Measurements from ENCODE around the gene CACNA2D2. TPM values are rescaled to one million over a fixed set of nuclear protein-coding genes. Genes with fewer than 3 reads are reported as not detected.

CACNA2D2 gene
- total and polyA plus RNA-seq, 9 donors = 0.95 to 8.6 (median 3.8) TPM

DNA sequence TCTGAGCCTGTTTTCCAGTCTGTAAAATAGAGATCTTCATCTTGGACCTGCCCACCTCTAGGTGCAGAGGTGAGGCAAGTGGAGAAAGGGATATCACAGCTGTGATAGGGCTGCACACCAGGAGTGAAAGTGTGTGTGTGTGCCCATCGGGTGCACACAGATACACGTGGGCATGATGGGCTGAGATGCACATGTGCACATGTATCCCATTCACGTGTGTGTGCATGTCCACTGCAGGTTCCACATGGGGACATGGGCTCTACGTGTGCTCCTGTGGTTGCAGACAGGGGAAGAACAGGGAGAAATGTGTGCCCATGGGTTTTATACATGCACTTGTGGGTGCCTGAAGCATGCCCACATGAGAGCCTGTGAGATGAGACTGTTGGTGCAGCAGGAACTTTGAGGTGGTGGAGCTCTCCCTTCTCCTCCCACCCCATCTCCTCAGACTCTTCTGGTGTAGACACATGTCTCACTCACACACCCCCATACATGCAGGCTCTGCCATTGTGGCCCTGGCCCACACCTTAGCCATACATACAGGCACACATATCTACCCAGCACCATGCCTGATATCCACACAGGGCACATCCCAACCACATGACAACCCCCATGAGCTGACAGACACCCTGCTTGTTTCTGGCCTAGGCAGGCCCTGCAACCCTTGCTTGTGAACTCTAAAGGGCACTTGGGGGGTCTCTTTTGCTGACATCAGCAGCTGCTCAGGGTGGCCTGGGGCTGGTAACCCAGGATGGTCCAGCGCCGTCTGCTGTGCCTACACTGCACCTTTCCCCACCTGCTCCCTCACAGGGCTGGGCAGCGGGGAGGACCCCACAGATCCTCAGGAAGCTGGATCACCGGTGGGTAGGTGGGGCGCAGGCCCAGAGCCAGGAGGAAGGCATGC, 86.4 kb downstream of the CACNA2D2 start:
- Histone ChIP-seq H3K27me3 (no peaks in the 10 kb centered on the region), H3K27ac (no peak overlapping the region), H3K4me1 (ENCODE audit: insufficient read depth) (no peaks in the 10 kb centered on the region), H3K36me3 (no peaks in the 10 kb centered on the region), H3K4me3 (no peak overlapping the region), H3K9me3 (no peaks in the 10 kb centered on the region)
- WGBS, 3 donors = 83 to 89% (median 86%) methylated on average over 9 of the region's 9 CpGs
- TF ChIP-seq POLR2A (IDR thresholded peaks at IDR 0.05) (no peak), EP300 (IDR thresholded peaks at IDR 0.05) (no peak)
- TF ChIP-seq, protein P1, sequence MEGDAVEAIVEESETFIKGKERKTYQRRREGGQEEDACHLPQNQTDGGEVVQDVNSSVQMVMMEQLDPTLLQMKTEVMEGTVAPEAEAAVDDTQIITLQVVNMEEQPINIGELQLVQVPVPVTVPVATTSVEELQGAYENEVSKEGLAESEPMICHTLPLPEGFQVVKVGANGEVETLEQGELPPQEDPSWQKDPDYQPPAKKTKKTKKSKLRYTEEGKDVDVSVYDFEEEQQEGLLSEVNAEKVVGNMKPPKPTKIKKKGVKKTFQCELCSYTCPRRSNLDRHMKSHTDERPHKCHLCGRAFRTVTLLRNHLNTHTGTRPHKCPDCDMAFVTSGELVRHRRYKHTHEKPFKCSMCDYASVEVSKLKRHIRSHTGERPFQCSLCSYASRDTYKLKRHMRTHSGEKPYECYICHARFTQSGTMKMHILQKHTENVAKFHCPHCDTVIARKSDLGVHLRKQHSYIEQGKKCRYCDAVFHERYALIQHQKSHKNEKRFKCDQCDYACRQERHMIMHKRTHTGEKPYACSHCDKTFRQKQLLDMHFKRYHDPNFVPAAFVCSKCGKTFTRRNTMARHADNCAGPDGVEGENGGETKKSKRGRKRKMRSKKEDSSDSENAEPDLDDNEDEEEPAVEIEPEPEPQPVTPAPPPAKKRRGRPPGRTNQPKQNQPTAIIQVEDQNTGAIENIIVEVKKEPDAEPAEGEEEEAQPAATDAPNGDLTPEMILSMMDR (IDR thresholded peaks at IDR 0.05) = no peak
- no peak for DNase-seq
- intact Hi-C loops (cut with DNase I) = no loop called here

DNA sequence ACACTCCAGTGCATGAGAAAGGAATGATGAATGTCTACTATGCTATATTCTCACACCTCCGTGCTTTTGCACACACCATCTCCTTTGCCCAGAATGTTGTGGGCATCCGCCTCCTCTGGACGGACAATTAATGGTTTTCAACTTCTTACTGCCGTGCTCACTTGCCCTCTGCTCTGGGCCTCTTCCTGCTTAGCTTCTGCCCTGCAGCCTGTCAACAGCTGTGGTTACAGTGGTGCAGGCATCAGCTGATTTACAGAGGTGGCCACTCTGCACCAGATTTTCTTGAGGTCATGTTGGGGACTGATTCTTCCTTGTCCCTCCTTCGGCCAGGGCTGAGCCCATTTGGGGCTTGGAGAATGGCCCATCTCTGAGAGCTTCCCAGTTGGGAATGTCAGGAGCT, 87.6 kb downstream of the CACNA2D2 start:
- 58 to 59% (median 59%) methylated on average over 5 of the region's 5 CpGs for WGBS, 3 donors

DNA sequence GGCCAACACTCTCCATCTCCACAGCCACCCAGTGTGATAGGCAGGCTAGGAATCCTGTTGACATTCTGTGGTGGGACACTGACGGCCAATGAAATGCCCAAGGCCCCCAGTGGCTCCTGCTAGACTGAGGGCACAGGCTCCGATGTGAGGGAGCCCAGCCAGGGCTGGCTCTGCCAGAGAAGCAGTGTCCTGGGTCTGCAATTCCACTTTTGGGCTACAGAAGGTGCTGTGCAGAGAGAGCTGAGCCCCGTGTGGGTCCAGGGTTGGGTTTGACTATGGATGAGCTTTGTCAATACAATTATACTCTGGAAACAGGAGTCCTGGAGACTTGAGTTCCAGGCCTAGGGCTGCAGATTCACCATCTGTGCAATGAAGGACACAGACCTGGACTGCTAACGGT, 88.4 kb downstream of the CACNA2D2 start:
- Histone ChIP-seq H3K27me3 (no peaks in the 10 kb centered on the region), H3K9me3 (no peaks in the 10 kb centered on the region), H3K36me3 (no peaks in the 10 kb centered on the region), H3K4me3 (no peak overlapping the region), H3K4me1 (ENCODE audit: insufficient read depth) (no peaks in the 10 kb centered on the region), H3K27ac (no peak overlapping the region)
- TF ChIP-seq POLR2A (IDR thresholded peaks at IDR 0.05) = no peak
- TF ChIP-seq EP300 (IDR thresholded peaks at IDR 0.05) = no peak
- TF ChIP-seq, protein P1 (IDR thresholded peaks at IDR 0.05) = no peak
- no peak for DNase-seq
- intact Hi-C loops (cut with DNase I) = no loop called here
- WGBS, 3 donors = 64 to 69% (median 65%) methylated on average over 4 of the region's 4 CpGs

More for the DNA sequence above, 87.6 kb downstream of the CACNA2D2 start:
- Histone ChIP-seq H3K4me1 (ENCODE audit: insufficient read depth) (no peaks in the 10 kb centered on the region), H3K27ac (no peak overlapping the region), H3K9me3 (no peaks in the 10 kb centered on the region), H3K27me3 (no peaks in the 10 kb centered on the region), H3K4me3 (no peak overlapping the region), H3K36me3 (no peaks in the 10 kb centered on the region)
- intact Hi-C loops (cut with DNase I) = no loop called here
- DNase-seq = no peak
- TF ChIP-seq EP300 (IDR thresholded peaks at IDR 0.05) (no peak), POLR2A (IDR thresholded peaks at IDR 0.05) (no peak)
- TF ChIP-seq, protein P1 (IDR thresholded peaks at IDR 0.05) = no peak

DNA sequence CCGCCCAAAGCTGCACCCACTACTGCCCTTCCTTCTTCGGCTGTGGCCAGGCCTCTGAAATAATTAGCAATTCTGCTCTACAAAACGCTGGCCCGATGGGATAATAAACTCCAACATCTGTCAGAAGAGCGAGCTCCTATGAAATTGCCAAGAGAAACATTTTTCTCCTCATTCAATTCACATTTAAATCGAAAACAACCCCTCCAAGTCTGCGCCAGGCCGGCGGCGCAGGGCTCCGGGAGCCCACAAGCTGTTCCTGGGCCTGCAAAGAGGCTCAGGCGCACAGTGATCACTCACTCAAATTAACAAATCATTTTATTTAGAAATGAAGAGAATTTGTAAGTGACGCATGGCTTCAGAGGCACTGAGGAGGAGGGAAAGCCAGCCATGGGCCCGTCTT, 88.8 kb downstream of the CACNA2D2 start:
- no peak overlapping the region for H3K27ac ChIP-seq
- WGBS, 3 donors = 89 to 93% (median 89%) methylated on average over 14 of the region's 14 CpGs
- H3K4me3 ChIP-seq = no peak overlapping the region
- no peaks in the 10 kb centered on the region for H3K4me1 ChIP-seq (ENCODE audit: insufficient read depth)
- no peaks in the 10 kb centered on the region for H3K36me3 ChIP-seq
- no peaks in the 10 kb centered on the region for H3K27me3 ChIP-seq
- intact Hi-C loops (cut with DNase I) = no loop called here
- DNase-seq = no peak
- H3K9me3 ChIP-seq = no peaks in the 10 kb centered on the region
- no peak for TF ChIP-seq POLR2A (IDR thresholded peaks at IDR 0.05)
- TF ChIP-seq EP300 (IDR thresholded peaks at IDR 0.05) = no peak
- TF ChIP-seq, protein P1 (IDR thresholded peaks at IDR 0.05) = no peak
